ENCODE data around the gene ACMSD. TPM values are rescaled to one million over a fixed set of nuclear protein-coding genes. Genes with fewer than 3 reads are reported as not detected.

The ACMSD gene
- total RNA-seq, 4 donors from 2014 or later = 0.29 TPM; not detected in 3

- no peak for DNase-seq
- in situ Hi-C loops (cut with MboI; ENCODE audit: low sequenced_read_pairs in 4 of 4) (no loop called here), intact Hi-C loops (cut with DNase I; ENCODE audit: low total_unique reads) (no loop called here)
- Histone ChIP-seq H3K27me3 (no peaks in the 10 kb centered on the region), H3K4me1 (no peaks in the 10 kb centered on the region), H3K9me3 (no peaks in the 10 kb centered on the region), H3K36me3 (no peaks in the 10 kb centered on the region), H3K4me3 (no peak overlapping the region), H3K27ac (no peak overlapping the region)
- ATAC-seq = no peak
- no peak for TF ChIP-seq POLR2A (IDR thresholded peaks at IDR 0.05)
- no peak for TF ChIP-seq CTCF (IDR thresholded peaks at IDR 0.05 in 4 of 5, conservative IDR thresholded peaks at IDR 0.05 in 1 of 5)
These were observed 34.7 kb downstream of the ACMSD start for GRCh38 chr2:134873152-134873551.

- no peak for TF ChIP-seq CTCF (IDR thresholded peaks at IDR 0.05 in 4 of 5, conservative IDR thresholded peaks at IDR 0.05 in 1 of 5)
- TF ChIP-seq POLR2A (IDR thresholded peaks at IDR 0.05) = no peak
- Histone ChIP-seq H3K9me3 (no peaks in the 10 kb centered on the region), H3K27me3 (no peaks in the 10 kb centered on the region), H3K27ac (no peak overlapping the region), H3K4me3 (no peak overlapping the region), H3K4me1 (no peaks in the 10 kb centered on the region), H3K36me3 (no peaks in the 10 kb centered on the region)
- no peak for DNase-seq
- in situ Hi-C loops (cut with MboI; ENCODE audit: low sequenced_read_pairs in 4 of 4) (loop anchor here in 2 of 4 donors (25.0 kb wide), 1 partner anchor 413 kb away; no protein-coding TSS in a partner anchor), intact Hi-C loops (cut with DNase I; ENCODE audit: low total_unique reads) (no loop called here)
- no peak for ATAC-seq
These were observed 36.9 kb downstream of the ACMSD start for GRCh38 chr2:134875309-134875708.

- in situ Hi-C loops (cut with MboI; ENCODE audit: low sequenced_read_pairs in 4 of 4) = loop anchor here in 2 of 4 donors (25.0 kb wide), 1 partner anchor 420 kb away; no protein-coding TSS in a partner anchor
- Histone ChIP-seq H3K27me3 (no peaks in the 10 kb centered on the region), H3K4me1 (no peaks in the 10 kb centered on the region), H3K36me3 (no peaks in the 10 kb centered on the region), H3K9me3 (no peaks in the 10 kb centered on the region), H3K4me3 (no peak overlapping the region), H3K27ac (no peak overlapping the region)
- intact Hi-C loops (cut with DNase I; ENCODE audit: low total_unique reads) = no loop called here
- no peak for DNase-seq
- TF ChIP-seq CTCF (IDR thresholded peaks at IDR 0.05 in 4 of 5, conservative IDR thresholded peaks at IDR 0.05 in 1 of 5) = no peak
- no peak for TF ChIP-seq POLR2A (IDR thresholded peaks at IDR 0.05)
- ATAC-seq = no peak
These were observed 44.4 kb downstream of the ACMSD start for GRCh38 chr2:134882773-134883172.

GRCh38 chr2:134883552-134884293 is 45.3 kb downstream of the ACMSD start:
- H3K27ac ChIP-seq = no peak overlapping the region
- intact Hi-C loops (cut with DNase I; ENCODE audit: low total_unique reads) = no loop called here
- H3K4me3 ChIP-seq = no peak overlapping the region
- DNase-seq = no peak
- TF ChIP-seq POLR2A (IDR thresholded peaks at IDR 0.05) = no peak
- no peak for TF ChIP-seq CTCF (IDR thresholded peaks at IDR 0.05 in 4 of 5, conservative IDR thresholded peaks at IDR 0.05 in 1 of 5)
- in situ Hi-C loops (cut with MboI; ENCODE audit: low sequenced_read_pairs in 4 of 4) = loop anchor here in 2 of 4 donors (25.0 kb wide), 1 partner anchor 421 kb away; no protein-coding TSS in a partner anchor
- no peaks in the 10 kb centered on the region for H3K27me3 ChIP-seq
- ATAC-seq = no peak
- no peaks in the 10 kb centered on the region for H3K4me1 ChIP-seq
- no peaks in the 10 kb centered on the region for H3K9me3 ChIP-seq
- H3K36me3 ChIP-seq = no peaks in the 10 kb centered on the region

Data from gastrocnemius medialis (tissue), 4 donors.